OCI-LY1 (cell line): Measurements from ENCODE around the gene MED15.

ENCODE experiments used
- H2AFZ ChIP-seq: fragments of 200-600 bp; sonication (generic), shearing (Covaris generic); 2 replicates; pipeline ENCODE4 v1.6.0; 2014; ENCODE audit warnings: antibody characterized with exemption, mild to moderate bottlenecking, low read length
- H3F3A ChIP-seq: fragments of 200-600 bp; sonication (generic), shearing (Covaris generic); 2 replicates; pipeline ENCODE4 v1.6.0; 2014; ENCODE audit warnings: mild to moderate bottlenecking, antibody characterized with exemption, low read length, moderate library complexity; ENCODE audit not compliant: insufficient read depth
- H3K27ac ChIP-seq: fragments of 200-600 bp; sonication (generic); 2 replicates; pipeline ENCODE4 v1.5.1; 2014; ENCODE audit warnings: low read length, mixed run types, mild to moderate bottlenecking, low read depth; ENCODE audit not compliant: poor library complexity, severe bottlenecking
- H3K27me3 ChIP-seq: fragments of 200-600 bp; sonication (generic); 2 replicates; pipeline ENCODE4 v1.6.0; 2014; ENCODE audit warnings: antibody characterized with exemption, mild to moderate bottlenecking, low read length, moderate library complexity; ENCODE audit not compliant: insufficient read depth
- H3K36me3 ChIP-seq: fragments of 200-600 bp; sonication (generic); 2 replicates; pipeline ENCODE4 v1.6.1; 2014; ENCODE audit warnings: mild to moderate bottlenecking, antibody characterized with exemption, low read length, moderate library complexity, mixed read lengths; ENCODE audit not compliant: insufficient read depth
- H3K4me1 ChIP-seq: fragments of 200-600 bp; sonication (generic); 2 replicates; pipeline ENCODE4 v1.5.1; 2014; ENCODE audit warnings: mild to moderate bottlenecking, low read length, moderate library complexity; ENCODE audit not compliant: insufficient read depth, severe bottlenecking
- H3K4me2 ChIP-seq: fragments of 200-600 bp; sonication (generic), shearing (Covaris generic); 2 replicates; pipeline ENCODE4 v1.6.1; 2014; ENCODE audit warnings: low read length
- H3K4me3 ChIP-seq: fragments of 200-600 bp; sonication (generic); 2 replicates; pipeline ENCODE4 v1.5.1; 2014; ENCODE audit warnings: low read length, low read depth, mild to moderate bottlenecking, mixed read lengths; ENCODE audit not compliant: poor library complexity, severe bottlenecking
- H3K79me2 ChIP-seq: fragments of 200-600 bp; shearing (Covaris generic); 2 replicates; pipeline ENCODE4 v1.6.1; 2016; ENCODE audit warnings: mixed run types, low read length, mixed read lengths; ENCODE audit not compliant: insufficient read depth
- H3K9ac ChIP-seq: fragments of 200-600 bp; sonication (generic), shearing (Covaris generic); 2 replicates; pipeline ENCODE4 v1.6.1; 2014; ENCODE audit warnings: mild to moderate bottlenecking, low read length, mixed read lengths
- H3K9me2 ChIP-seq: fragments of 200-600 bp; sonication (generic), shearing (Covaris generic); 2 replicates; pipeline ENCODE4 v1.6.1; 2014; ENCODE audit warnings: low read depth, mild to moderate bottlenecking, low read length, mixed read lengths
- H3K9me3 ChIP-seq: fragments of 200-600 bp; shearing (Covaris generic); 2 replicates; pipeline ENCODE4 v1.6.1; 2014; ENCODE audit warnings: low read length, mixed read lengths
- H4K20me1 ChIP-seq: fragments of 200-600 bp; sonication (generic), shearing (Covaris generic); 2 replicates; pipeline ENCODE4 v1.6.0; 2016; ENCODE audit warnings: mild to moderate bottlenecking, low read length; ENCODE audit not compliant: insufficient read depth
- CTCF ChIP-seq: fragments of 200-600 bp; sonication (generic), shearing (Covaris generic); IDR thresholded peaks from 2 replicates; pipeline ENCODE4 v1.5.1; 2017; ENCODE audit warnings: mild to moderate bottlenecking, antibody characterized with exemption, low read length, moderate library complexity, mixed read lengths
- EZH2 ChIP-seq: fragments of 200-600 bp; sonication (generic), shearing (Covaris generic); IDR thresholded peaks from 2 replicates; pipeline ENCODE4 v1.8.0; 2017; ENCODE audit warnings: borderline replicate concordance, mixed run types, mild to moderate bottlenecking, antibody characterized with exemption, low read length, moderate library complexity, mixed read lengths

The MED15 gene

GRCh38 chr22:20606784-20607128 is 99.3 kb downstream of the MED15 start:
- no peaks in the 10 kb centered on the region for H3K9me3 ChIP-seq
- no peaks in the 10 kb centered on the region for H3K9me2 ChIP-seq
- no peak overlapping the region for H3K4me2 ChIP-seq
- H3K4me3 ChIP-seq = no peak overlapping the region
- no peaks in the 10 kb centered on the region for H3F3A ChIP-seq
- no peaks in the 10 kb centered on the region; the same call in 1 of the 2 replicates for H3K27me3 ChIP-seq
- no peaks in the 10 kb centered on the region for H3K4me1 ChIP-seq
- no peak overlapping the region for H3K27ac ChIP-seq
- no peaks in the 10 kb centered on the region for H4K20me1 ChIP-seq
- H3K9ac ChIP-seq = no peak overlapping the region
- no peaks in the 10 kb centered on the region for H3K79me2 ChIP-seq
- TF ChIP-seq CTCF = no peak
- no peak for TF ChIP-seq EZH2
- no peaks in the 10 kb centered on the region for H3K36me3 ChIP-seq
- no peak overlapping the region for H2AFZ ChIP-seq

- no peaks in the 10 kb centered on the region for H3K79me2 ChIP-seq
- TF ChIP-seq CTCF = no peak
- TF ChIP-seq EZH2 = no peak
- H3K36me3 ChIP-seq = no peaks in the 10 kb centered on the region
- H3K4me2 ChIP-seq = no peak overlapping the region
- H3K4me1 ChIP-seq = no peaks in the 10 kb centered on the region
- H3K9me3 ChIP-seq = no peaks in the 10 kb centered on the region
- no peaks in the 10 kb centered on the region for H4K20me1 ChIP-seq
- no peaks in the 10 kb centered on the region for H3K9me2 ChIP-seq
- H3K4me3 ChIP-seq = no peak overlapping the region
- H3K27ac ChIP-seq = no peak overlapping the region
- peaks cover 3% of the 10 kb centered on the region; the same call in 1 of the 2 replicates for H3K27me3 ChIP-seq
- no peaks in the 10 kb centered on the region for H3F3A ChIP-seq
- no peak overlapping the region for H2AFZ ChIP-seq
- no peak overlapping the region for H3K9ac ChIP-seq
These were observed 99.9 kb downstream of the MED15 start for GRCh38 chr22:20607157-20607907.

GRCh38 chr22:20610243-20610686 is 102.9 kb downstream of the MED15 start:
- Histone ChIP-seq H4K20me1 (no peaks in the 10 kb centered on the region), H3K27me3 (peaks cover 3% of the 10 kb centered on the region; the same call in 1 of the 2 replicates), H3F3A (no peaks in the 10 kb centered on the region), H3K9ac (no peak overlapping the region), H3K4me2 (no peak overlapping the region), H3K36me3 (no peaks in the 10 kb centered on the region), H3K27ac (no peak overlapping the region), H3K9me3 (no peaks in the 10 kb centered on the region), H3K4me1 (no peaks in the 10 kb centered on the region), H3K4me3 (no peak overlapping the region), H3K9me2 (no peaks in the 10 kb centered on the region), H2AFZ (no peak overlapping the region), H3K79me2 (no peaks in the 10 kb centered on the region)
- no peak for TF ChIP-seq EZH2
- TF ChIP-seq CTCF = no peak
